Measurements from ENCODE around the gene TRIM33. TPM values are rescaled to one million over a fixed set of nuclear protein-coding genes. Genes with fewer than 3 reads are reported as not detected.
"Not testable (repeated sequence)": the region's sequence is repeated elsewhere in the genome, so short reads cannot be mapped to it uniquely, and the experiment has no call there.

The TRIM33 gene
- polyA plus RNA-seq, 1 experiment, result 12.2 TPM

GRCh38 chr1:114397601-114398000, 113.4 kb downstream of the TRIM33 start:
- DNase-seq (ENCODE audit: low read depth), result no peak
- Histone ChIP-seq H3K27me3 (ENCODE audit: control insufficient read depth, insufficient read depth, low read length) (no peaks in the 10 kb centered on the region), H3K36me3 (ENCODE audit: control insufficient read depth, insufficient read depth, low read length) (0 out of 2 replicates have a peak, but pooled peaks cover 2% of the 10 kb centered on the region), H3K4me3 (ENCODE audit: low read depth, low read length) (no peak overlapping the region)
- TF ChIP-seq, protein P1, sequence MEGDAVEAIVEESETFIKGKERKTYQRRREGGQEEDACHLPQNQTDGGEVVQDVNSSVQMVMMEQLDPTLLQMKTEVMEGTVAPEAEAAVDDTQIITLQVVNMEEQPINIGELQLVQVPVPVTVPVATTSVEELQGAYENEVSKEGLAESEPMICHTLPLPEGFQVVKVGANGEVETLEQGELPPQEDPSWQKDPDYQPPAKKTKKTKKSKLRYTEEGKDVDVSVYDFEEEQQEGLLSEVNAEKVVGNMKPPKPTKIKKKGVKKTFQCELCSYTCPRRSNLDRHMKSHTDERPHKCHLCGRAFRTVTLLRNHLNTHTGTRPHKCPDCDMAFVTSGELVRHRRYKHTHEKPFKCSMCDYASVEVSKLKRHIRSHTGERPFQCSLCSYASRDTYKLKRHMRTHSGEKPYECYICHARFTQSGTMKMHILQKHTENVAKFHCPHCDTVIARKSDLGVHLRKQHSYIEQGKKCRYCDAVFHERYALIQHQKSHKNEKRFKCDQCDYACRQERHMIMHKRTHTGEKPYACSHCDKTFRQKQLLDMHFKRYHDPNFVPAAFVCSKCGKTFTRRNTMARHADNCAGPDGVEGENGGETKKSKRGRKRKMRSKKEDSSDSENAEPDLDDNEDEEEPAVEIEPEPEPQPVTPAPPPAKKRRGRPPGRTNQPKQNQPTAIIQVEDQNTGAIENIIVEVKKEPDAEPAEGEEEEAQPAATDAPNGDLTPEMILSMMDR (IDR thresholded peaks at IDR 0.05; ENCODE audit: insufficient read depth, low read depth, low read length), result no peak
- ChIA-PET CTCF (no interaction called here), POLR2A (no interaction called here)

DNA sequence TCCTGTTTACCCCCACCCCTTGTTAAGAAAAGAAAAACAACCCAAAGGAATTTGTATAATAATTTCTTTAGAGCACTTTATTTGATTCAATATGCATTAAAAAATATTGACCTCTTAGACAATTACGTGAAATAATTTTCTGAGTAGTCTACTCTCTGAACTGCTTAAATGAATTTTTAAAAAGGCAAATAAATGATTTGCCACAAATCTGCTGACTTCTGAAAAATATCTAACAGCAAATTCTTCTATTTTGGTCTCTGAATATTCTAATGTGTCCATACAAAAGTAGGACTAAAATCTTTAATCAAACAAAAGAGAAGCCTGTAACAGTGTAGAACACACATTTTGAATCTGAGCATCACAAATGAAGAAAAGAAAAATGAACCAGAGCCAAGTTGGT, 115.1 kb downstream of the TRIM33 start:
- TF ChIP-seq, protein P1 (IDR thresholded peaks at IDR 0.05; ENCODE audit: insufficient read depth, low read depth, low read length), result no peak
- CTCF ChIA-PET, result no interaction called here
- no peak overlapping the region for H3K4me3 ChIP-seq (ENCODE audit: low read depth, low read length)
- POLR2A ChIA-PET, result no interaction called here
- peaks cover 2% of the 10 kb centered on the region; the same call in 1 of the 2 replicates for H3K36me3 ChIP-seq (ENCODE audit: control insufficient read depth, insufficient read depth, low read length)
- H3K27me3 ChIP-seq (ENCODE audit: control insufficient read depth, insufficient read depth, low read length), result no peaks in the 10 kb centered on the region
- no peak for DNase-seq (ENCODE audit: low read depth)

DNA sequence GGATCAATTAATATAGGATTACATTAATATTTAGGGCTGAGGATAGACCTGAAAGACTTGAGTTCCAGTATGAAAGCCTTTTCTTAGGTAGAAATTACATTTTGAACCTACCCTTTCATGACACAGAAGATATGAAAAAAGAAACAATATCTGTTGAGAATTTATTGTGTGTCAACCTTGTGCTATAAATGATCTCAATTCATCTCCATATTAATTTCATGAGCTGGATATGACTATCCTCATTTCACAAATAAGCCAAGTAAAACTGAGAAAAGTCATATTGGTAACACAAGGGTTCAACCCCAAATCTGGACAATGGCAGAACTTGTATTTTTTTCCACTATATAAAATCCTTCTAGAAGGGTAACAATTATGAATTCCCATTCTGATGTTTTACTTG, 120.0 kb downstream of the TRIM33 start:
- POLR2A ChIA-PET, result no interaction called here
- H3K36me3 ChIP-seq (ENCODE audit: control insufficient read depth, insufficient read depth, low read length), result no peaks in the 10 kb centered on the region; the same call in 1 of the 2 replicates
- no peaks in the 10 kb centered on the region for H3K27me3 ChIP-seq (ENCODE audit: control insufficient read depth, insufficient read depth, low read length)
- no peak overlapping the region for H3K4me3 ChIP-seq (ENCODE audit: low read depth, low read length)
- CTCF ChIA-PET, result interaction anchor here (1.0 to 1.5 kb wide), 2 partner anchors 44 to 45 kb away, joined by 3 read pairs; no protein-coding TSS in a partner anchor
- DNase-seq (ENCODE audit: low read depth), result no peak
- TF ChIP-seq, protein P1 (IDR thresholded peaks at IDR 0.05; ENCODE audit: insufficient read depth, low read depth, low read length), result no peak

- ChIA-PET POLR2A (no interaction called here), CTCF (interaction anchor here (1.0 to 1.5 kb wide), 2 partner anchors 44 to 45 kb away, joined by 3 read pairs; no protein-coding TSS in a partner anchor)
- no peaks in the 10 kb centered on the region for H3K27me3 ChIP-seq (ENCODE audit: control insufficient read depth, insufficient read depth, low read length)
- TF ChIP-seq, protein P1 (IDR thresholded peaks at IDR 0.05; ENCODE audit: insufficient read depth, low read depth, low read length), result no peak
- H3K4me3 ChIP-seq (ENCODE audit: low read depth, low read length), result no peak overlapping the region
- no peak for DNase-seq (ENCODE audit: low read depth)
- H3K36me3 ChIP-seq (ENCODE audit: control insufficient read depth, insufficient read depth, low read length), result no peaks in the 10 kb centered on the region; the same call in 1 of the 2 replicates
These were observed 120.6 kb downstream of the TRIM33 start for GRCh38 chr1:114390361-114390760.

- Histone ChIP-seq H3K27me3 (ENCODE audit: control insufficient read depth, insufficient read depth, low read length) (no peaks in the 10 kb centered on the region), H3K36me3 (ENCODE audit: control insufficient read depth, insufficient read depth, low read length) (no peaks in the 10 kb centered on the region; the same call in 1 of the 2 replicates), H3K4me3 (ENCODE audit: low read depth, low read length) (no peak overlapping the region)
- ChIA-PET POLR2A (no interaction called here), CTCF (no interaction called here)
- no peak for DNase-seq (ENCODE audit: low read depth)
- TF ChIP-seq, protein P1 (IDR thresholded peaks at IDR 0.05; ENCODE audit: insufficient read depth, low read depth, low read length), result no peak
These were observed 122.5 kb downstream of the TRIM33 start for GRCh38 chr1:114388432-114389003.

DNA sequence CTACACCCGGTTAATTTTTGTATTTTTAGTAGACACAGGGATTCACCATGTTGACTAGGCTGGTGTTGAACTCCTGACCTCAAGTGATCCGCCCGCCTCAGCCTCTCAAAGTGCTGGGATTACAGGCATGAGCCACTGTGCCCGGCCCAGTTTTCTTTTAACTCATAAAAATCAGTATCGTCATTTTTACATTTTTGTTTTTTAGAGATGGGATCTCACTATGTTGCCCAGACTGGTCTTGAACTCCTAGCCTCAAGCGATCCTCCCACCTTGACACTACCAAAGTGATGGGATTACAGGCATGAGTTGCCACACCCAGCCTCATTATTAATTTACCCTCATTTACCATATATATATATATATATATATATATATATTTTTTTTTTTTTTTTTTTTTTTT, 123.4 kb downstream of the TRIM33 start:
- H3K36me3 ChIP-seq (ENCODE audit: control insufficient read depth, insufficient read depth, low read length); POLR2A ChIA-PET; H3K27me3 ChIP-seq (ENCODE audit: control insufficient read depth, insufficient read depth, low read length); CTCF ChIA-PET; DNase-seq (ENCODE audit: low read depth); H3K4me3 ChIP-seq (ENCODE audit: low read depth, low read length): not testable (repeated sequence)
